CMK (cell line): ENCODE data around the gene SH3YL1.
"Not testable (repeated sequence)": the region's sequence is repeated elsewhere in the genome, so short reads cannot be mapped to it uniquely, and the experiment has no call there.

Experiments
- DNase-seq: peaks from one replicate; pipeline ENCODE4 v3.0.0-alpha.2; 2010; ENCODE audit warnings: low read depth

The SH3YL1 gene

DNA sequence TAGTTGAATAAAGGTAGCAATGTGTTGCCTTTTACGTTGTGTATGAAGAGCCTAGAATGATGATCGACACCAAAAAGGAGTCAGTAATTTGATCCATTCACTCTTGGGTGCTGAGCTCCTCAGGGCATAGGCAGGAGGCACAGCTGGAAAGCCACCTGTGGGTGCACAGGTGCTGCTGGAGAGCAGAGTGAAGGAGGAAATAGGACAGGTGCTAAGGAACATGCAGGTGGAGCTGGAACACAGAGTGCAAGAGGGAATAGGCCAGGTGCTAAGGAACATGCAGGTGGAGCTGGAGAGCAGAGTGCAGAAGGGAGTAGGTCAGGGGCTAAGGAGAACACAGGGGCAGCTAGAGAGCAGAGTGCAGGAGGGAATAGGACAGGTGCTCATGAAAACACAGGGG, 86.1 kb downstream of the SH3YL1 start:
- DNase-seq = no peak

DNA sequence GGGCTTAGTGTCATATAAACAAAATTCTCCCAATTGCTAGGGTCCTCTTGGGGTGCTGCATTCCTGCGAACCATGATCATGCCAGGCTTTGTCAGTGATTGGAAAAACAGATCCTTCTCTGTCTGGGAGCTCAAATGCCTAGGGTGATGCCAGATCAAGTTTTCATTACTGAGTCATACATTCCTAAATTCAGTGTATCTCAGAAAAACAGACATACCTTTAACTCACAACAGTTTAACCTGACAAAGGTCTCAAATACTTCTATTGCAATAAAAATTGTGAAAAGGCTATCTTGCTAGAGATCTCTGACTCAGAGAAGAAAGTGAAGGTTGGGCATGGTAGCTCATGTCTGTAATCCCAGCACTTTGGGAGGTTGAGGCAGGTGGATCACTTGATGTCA, 86.9 kb downstream of the SH3YL1 start:
- DNase-seq = no peak

DNA sequence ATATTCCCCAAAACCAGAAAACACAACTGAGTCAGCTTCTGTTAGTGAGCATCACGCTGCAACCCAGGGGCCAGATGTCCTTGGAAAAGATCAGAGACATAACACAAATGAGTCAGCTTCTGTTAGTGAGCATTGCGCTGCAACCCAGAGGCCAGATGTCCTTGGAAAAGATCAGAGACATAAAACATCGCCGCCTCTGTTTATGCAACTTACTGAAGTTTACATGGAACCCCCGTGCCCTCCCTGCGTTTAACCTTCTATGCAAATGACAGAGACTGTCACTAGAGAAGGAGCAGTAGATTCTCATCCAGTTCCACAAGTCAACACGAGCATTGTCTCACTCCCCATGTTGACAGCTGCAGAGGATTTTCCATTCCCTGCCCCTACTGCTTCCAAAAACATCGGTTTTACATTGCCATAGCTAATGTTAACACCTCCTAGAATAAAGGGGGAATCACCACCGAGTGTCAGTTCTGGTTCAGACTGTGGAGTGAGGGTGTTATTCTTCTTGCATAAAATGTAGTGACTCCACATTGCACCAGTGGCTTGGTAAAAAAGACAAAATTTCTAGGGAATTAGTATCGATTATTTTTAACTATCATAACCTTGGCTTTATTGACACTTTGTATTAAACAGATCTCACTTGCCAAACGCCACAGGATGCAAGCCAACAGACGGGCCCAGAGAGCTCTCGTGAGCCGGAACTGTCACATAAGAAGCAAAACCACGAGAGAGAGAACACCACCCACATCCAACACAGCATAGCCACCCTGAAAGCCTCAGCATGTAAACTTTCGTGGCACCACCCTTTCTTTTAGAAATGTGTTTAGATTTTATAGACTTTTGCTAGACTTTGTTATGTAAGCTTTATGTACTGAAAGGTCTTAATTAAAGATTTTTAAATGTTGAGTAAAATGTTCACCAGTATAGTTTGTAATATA, 87.7 kb downstream of the SH3YL1 start:
- DNase-seq = no peak

DNA sequence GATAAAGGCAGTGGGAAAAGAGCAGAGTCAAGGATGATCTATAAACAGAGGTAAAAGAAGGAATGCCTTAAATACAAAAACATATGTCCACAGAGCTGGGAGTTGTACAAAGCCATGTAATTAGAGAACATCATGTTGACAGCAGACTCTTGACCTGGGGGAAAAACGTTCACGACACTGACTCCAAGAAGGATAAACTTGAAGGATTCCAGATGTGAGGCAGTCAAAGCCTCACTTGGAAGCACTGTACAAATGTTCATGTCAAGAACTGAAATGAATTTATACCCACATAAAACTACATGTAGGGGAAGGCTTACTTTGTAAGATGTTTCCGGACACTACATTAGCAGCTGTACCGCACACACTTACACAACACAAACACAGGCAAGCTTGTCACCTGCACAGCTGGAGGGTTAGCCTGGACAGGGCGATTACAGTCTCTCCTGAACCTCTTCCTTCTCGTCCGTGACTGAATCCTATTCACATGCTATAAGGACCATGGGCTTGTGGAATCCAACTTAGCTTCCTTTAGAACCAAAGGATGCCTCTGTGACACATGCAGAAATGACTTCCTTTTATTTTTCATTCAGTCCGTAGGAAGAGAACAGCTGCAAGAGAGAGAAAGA, 88.6 kb downstream of the SH3YL1 start:
- no peak for DNase-seq

DNA sequence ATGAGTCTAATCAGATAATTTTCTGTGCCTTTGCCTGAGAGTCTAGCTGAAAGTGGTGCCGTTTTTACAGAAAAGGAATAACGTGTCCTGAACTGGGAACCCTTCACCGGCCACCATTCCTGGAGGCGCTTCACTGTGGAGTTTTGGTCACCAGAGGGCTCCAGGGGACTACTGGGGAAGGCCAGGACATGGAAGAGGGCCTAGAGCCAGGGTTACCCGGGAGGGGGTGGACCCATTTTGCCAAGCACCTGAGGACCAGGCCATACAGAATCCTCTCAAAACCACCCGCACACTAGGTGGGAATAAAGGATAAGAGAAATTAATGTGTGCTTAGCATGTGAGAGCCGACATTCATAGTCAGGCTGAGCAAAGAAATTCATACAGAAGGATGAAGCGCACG, 91.7 kb downstream of the SH3YL1 start:
- DNase-seq = not testable (repeated sequence)

DNA sequence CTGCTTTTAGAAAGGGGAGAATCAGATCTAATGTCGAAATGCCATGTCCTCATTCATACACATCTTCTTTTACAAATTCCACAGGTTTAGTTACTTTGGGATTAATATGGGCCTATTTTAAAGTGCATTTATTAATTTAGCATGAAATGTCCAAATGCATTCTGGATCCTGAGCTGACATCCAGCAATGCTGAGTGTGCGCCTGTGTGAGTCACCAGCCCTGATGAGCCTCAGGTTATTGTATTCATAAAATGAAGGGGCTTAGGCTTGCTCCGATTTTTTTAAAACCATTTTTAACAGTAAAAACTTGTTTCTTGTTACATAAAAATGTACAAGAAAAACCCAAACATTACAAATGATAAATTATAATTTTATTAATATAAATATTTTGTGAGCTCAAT, 94.1 kb downstream of the SH3YL1 start:
- no peak for DNase-seq
